SK-MEL-5 (cell line): Measurements from ENCODE around the gene IL17C. TPM values are rescaled to one million over a fixed set of nuclear protein-coding genes. Genes with fewer than 3 reads are reported as not detected.

Source experiments
- DNase-seq: peaks from one replicate; pipeline ENCODE4 v3.0.0-alpha.2; 2016; ENCODE audit warnings: low read depth, low spot score
- in situ Hi-C: cut with HindIII; loops from 2 replicates; pipeline ENCODE4 v1.10.0; 2016; ENCODE audit warnings: low sequenced_read_pairs, high pct_unique_total_duplicates, low pct_unique_long_range_greater_than_20kb
- polyA plus RNA-seq, 2 experiments: library from polyadenylated mRNA; depleted of rRNA; stranded (reverse); fragments of >200 nt; gene quantifications; 2 replicates each; pipeline ENCODE4 v1.2.3, GENCODE V29; 2015
- total RNA-seq: library from RNA; depleted of rRNA; stranded (reverse); fragments of >200 nt; shearing (Covaris generic); gene quantifications from 2 replicates; pipeline ENCODE4 v1.2.3, GENCODE V29; 2014; rRNA removed

The IL17C gene
- total RNA-seq, result not detected in 2 replicates
- polyA plus RNA-seq (2015; cell fraction: cytosol; rRNA removed), result not detected in 2 replicates
- polyA plus RNA-seq (2015; cell fraction: nucleus; rRNA removed), result not detected in 2 replicates

- in situ Hi-C loops, result no loop called here
Measured at GRCh38 chr16:88638323-88639230, at the start of gene IL17C. TSS of gene IL17C (plus strand) at chr16:88638572. CDS start at chr16:88638642, 70 bp downstream.

GRCh38 chr16:88588754-88589153 is 49.6 kb upstream of the IL17C start:
- in situ Hi-C loops, result no loop called here
- no peak for DNase-seq

More at GRCh38 chr16:88638323-88639230, at the start of gene IL17C:
- DNase-seq, result no peak

GRCh38 chr16:88589441-88589840 is 48.9 kb upstream of the IL17C start:
- in situ Hi-C loops, result no loop called here
- no peak for DNase-seq

- DNase-seq, result no peak
- in situ Hi-C loops, result no loop called here
Measured at GRCh38 chr16:88591577-88592021, 46.8 kb upstream of the IL17C start.

GRCh38 chr16:88593061-88593460 is 45.3 kb upstream of the IL17C start:
- DNase-seq, result no peak
- in situ Hi-C loops, result no loop called here

- peak; percentile 85 for DNase-seq
- in situ Hi-C loops, result no loop called here
Measured at GRCh38 chr16:88593489-88593888, 44.9 kb upstream of the IL17C start.

GRCh38 chr16:88593910-88594309 is 44.5 kb upstream of the IL17C start:
- no peak for DNase-seq
- in situ Hi-C loops, result no loop called here

GRCh38 chr16:88595101-88595500 is 43.3 kb upstream of the IL17C start:
- in situ Hi-C loops, result no loop called here
- DNase-seq, result no peak

GRCh38 chr16:88595921-88596320 is 42.5 kb upstream of the IL17C start:
- no peak for DNase-seq
- in situ Hi-C loops, result no loop called here

- in situ Hi-C loops, result no loop called here
- DNase-seq, result peak; percentile 55
Measured at GRCh38 chr16:88596483-88596882, 41.9 kb upstream of the IL17C start.

- DNase-seq, result no peak
- in situ Hi-C loops, result no loop called here
Measured at GRCh38 chr16:88597856-88598491, 40.4 kb upstream of the IL17C start.

- DNase-seq, result no peak
- in situ Hi-C loops, result no loop called here
Measured at GRCh38 chr16:88599092-88599733, 39.2 kb upstream of the IL17C start.

GRCh38 chr16:88599825-88600538 is 38.4 kb upstream of the IL17C start:
- in situ Hi-C loops, result no loop called here
- DNase-seq, result no peak

GRCh38 chr16:88600539-88600896 is 37.9 kb upstream of the IL17C start:
- no peak for DNase-seq
- in situ Hi-C loops, result no loop called here

- in situ Hi-C loops, result no loop called here
- DNase-seq, result no peak
Measured at GRCh38 chr16:88601313-88602036, 36.9 kb upstream of the IL17C start.

GRCh38 chr16:88602091-88602490 is 36.3 kb upstream of the IL17C start:
- in situ Hi-C loops, result no loop called here
- no peak for DNase-seq
